ENCODE data around the gene CD276. TPM values are rescaled to one million over a fixed set of nuclear protein-coding genes. Genes with fewer than 3 reads are reported as not detected.

CD276 gene
- total RNA-seq, 4 donors from 2014 or later: 11.5 to 85.7 (median 30.0) TPM

DNA sequence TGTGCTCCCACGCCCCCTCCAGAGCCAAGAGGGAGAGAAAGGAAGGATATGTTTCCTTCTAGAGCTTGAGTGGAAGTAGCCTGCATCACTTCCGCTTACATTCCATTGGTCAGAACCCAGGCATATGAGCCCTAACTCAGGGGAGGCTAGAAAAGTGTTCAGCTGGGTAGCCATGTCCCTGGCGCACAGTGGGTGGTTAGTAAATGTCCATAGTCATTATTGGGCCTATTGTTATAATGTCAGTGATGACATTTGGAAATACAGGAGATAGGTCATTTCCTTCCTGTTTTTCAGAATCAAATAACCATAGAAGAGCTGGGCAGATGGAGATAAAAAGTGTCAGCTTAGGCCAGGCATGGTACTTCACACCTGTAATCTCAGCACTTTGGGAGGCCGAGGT lies 27.3 kb downstream of the CD276 start:
- DNase-seq: no peak
- no peaks in the 10 kb centered on the region for H3K4me1 ChIP-seq
- no peak overlapping the region for H3K27ac ChIP-seq
- no peaks in the 10 kb centered on the region for H3K36me3 ChIP-seq
- TF ChIP-seq POLR2A (IDR thresholded peaks at IDR 0.05) (no peak), CTCF (IDR thresholded peaks at IDR 0.05) (no peak)
- no peaks in the 10 kb centered on the region for H3K9me3 ChIP-seq
- intact Hi-C loops (cut with DNase I; ENCODE audit: low total_unique reads): no loop called here
- no peaks in the 10 kb centered on the region for H3K27me3 ChIP-seq
- H3K4me3 ChIP-seq: no peak overlapping the region

- H3K27me3 ChIP-seq: no peaks in the 10 kb centered on the region
- H3K4me3 ChIP-seq: no peak overlapping the region
- TF ChIP-seq CTCF (IDR thresholded peaks at IDR 0.05) (no peak), POLR2A (IDR thresholded peaks at IDR 0.05) (no peak)
- H3K27ac ChIP-seq: no peak overlapping the region
- no peak for DNase-seq
- H3K4me1 ChIP-seq: no peaks in the 10 kb centered on the region
- H3K36me3 ChIP-seq: no peaks in the 10 kb centered on the region
- intact Hi-C loops (cut with DNase I; ENCODE audit: low total_unique reads): no loop called here
- H3K9me3 ChIP-seq: no peaks in the 10 kb centered on the region
Observed at GRCh38 chr15:73712107-73712506, 27.9 kb downstream of the CD276 start.

DNA sequence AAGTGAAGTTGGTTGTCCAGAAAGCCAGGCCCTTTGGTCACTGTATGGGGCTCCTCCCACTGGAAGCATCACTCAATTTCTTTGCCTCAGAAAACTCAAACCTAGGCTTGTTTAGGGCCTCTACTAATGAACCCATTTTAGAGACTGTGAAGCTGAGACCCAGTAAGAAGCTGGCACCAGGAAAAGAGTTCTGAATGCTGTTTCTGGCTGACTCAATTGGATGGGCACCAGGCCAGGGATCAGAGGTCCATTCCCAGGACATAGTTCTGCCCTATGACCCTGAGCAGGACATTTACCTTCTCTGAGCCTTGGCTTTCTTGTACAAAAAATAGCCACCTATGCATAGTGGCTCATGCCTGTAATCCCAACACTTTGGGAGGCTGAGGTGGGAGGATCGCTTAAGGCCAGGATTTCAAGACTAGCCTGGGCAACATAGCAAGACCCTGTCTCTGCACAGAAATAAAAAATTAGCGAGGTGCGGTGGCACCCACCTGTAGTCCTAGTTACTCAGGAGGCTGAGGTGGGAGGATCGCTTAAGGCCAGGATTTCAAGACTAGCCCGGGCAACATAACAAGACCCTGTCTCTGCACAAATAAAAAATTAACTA lies 30.6 kb downstream of the CD276 start:
- Histone ChIP-seq H3K9me3 (no peaks in the 10 kb centered on the region), H3K4me1 (no peaks in the 10 kb centered on the region), H3K36me3 (no peaks in the 10 kb centered on the region), H3K27ac (no peak overlapping the region), H3K4me3 (no peak overlapping the region), H3K27me3 (no peaks in the 10 kb centered on the region)
- DNase-seq: no peak
- TF ChIP-seq CTCF (IDR thresholded peaks at IDR 0.05): no peak
- TF ChIP-seq POLR2A (IDR thresholded peaks at IDR 0.05): no peak
- intact Hi-C loops (cut with DNase I; ENCODE audit: low total_unique reads): no loop called here

GRCh38 chr15:73715417-73715816 lies 31.2 kb downstream of the CD276 start:
- H3K4me1 ChIP-seq: no peaks in the 10 kb centered on the region
- intact Hi-C loops (cut with DNase I; ENCODE audit: low total_unique reads): no loop called here

GRCh38 chr15:73716417-73716816 lies 32.2 kb downstream of the CD276 start:
- Histone ChIP-seq H3K9me3 (no peaks in the 10 kb centered on the region), H3K4me1 (no peaks in the 10 kb centered on the region), H3K27me3 (no peaks in the 10 kb centered on the region), H3K36me3 (no peaks in the 10 kb centered on the region), H3K4me3 (no peak overlapping the region), H3K27ac (no peak overlapping the region)
- intact Hi-C loops (cut with DNase I; ENCODE audit: low total_unique reads): no loop called here
- no peak for DNase-seq
- TF ChIP-seq CTCF (IDR thresholded peaks at IDR 0.05) (no peak), POLR2A (IDR thresholded peaks at IDR 0.05) (no peak)

More at GRCh38 chr15:73715417-73715816, 31.2 kb downstream of the CD276 start:
- no peak overlapping the region for H3K4me3 ChIP-seq
- no peak for DNase-seq
- H3K27ac ChIP-seq: no peak overlapping the region
- no peaks in the 10 kb centered on the region for H3K36me3 ChIP-seq
- TF ChIP-seq POLR2A (IDR thresholded peaks at IDR 0.05) (no peak), CTCF (IDR thresholded peaks at IDR 0.05) (no peak)
- H3K27me3 ChIP-seq: no peaks in the 10 kb centered on the region
- H3K9me3 ChIP-seq: no peaks in the 10 kb centered on the region
